Activated T-cell treated with anti-CD3 and anti-CD28 coated beads for 4 hours (primary cell): ENCODE measurements around the gene TMEM150B.
A peak's percentile ranks its signal among the peaks of the same experiment; 100 is the strongest.

Experiments
- DNase-seq: peaks from one replicate; pipeline ENCODE4 v3.0.0-alpha.2; 2020

The TMEM150B gene

DNA sequence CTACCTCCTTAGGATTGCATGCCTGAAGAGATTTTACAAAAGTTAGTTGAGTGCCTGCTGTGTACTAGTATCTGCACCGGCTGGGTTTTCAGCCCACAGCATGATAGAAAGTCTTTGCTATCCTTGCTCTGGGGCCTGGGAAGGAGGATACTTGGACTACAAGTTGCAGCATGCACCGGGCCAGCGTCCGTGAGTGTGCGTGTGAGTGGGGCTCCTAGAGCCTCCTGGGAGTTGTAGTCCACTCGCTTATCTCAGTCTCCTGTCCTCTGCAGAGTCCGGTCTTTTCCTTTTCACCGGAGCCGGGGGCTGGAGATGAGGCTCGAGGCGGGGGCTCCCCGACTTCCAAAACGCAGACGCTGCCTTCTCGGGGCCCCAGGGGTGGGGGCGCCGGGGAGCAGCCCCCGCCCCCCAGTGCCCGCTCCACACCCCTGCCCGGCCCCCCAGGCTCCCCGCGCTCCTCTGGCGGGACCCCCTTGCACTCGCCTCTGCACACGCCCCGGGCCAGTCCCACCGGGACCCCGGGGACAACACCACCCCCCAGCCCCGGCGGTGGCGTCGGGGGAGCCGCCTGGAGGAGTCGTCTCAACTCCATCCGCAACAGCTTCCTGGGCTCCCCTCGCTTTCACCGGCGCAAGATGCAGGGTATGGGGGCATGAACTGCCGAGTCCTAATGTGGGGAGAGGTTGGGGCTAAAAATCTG, 20.7 kb downstream of the TMEM150B start:
- no peak for DNase-seq

- no peak for DNase-seq
These were observed 21.7 kb downstream of the TMEM150B start for GRCh38 chr19:55303477-55303876.

GRCh38 chr19:55302318-55302703, 22.8 kb downstream of the TMEM150B start:
- DNase-seq: no peak

- peak; percentile 95 for DNase-seq
These were observed 23.5 kb downstream of the TMEM150B start for GRCh38 chr19:55301459-55302317.

GRCh38 chr19:55300886-55301458, 24.2 kb downstream of the TMEM150B start:
- DNase-seq: no peak

- DNase-seq: no peak
These were observed 25.1 kb downstream of the TMEM150B start for GRCh38 chr19:55299991-55300390.

- no peak for DNase-seq
These were observed 27.9 kb downstream of the TMEM150B start for GRCh38 chr19:55297267-55297666.

GRCh38 chr19:55289117-55289796, 35.9 kb downstream of the TMEM150B start:
- no peak for DNase-seq

DNA sequence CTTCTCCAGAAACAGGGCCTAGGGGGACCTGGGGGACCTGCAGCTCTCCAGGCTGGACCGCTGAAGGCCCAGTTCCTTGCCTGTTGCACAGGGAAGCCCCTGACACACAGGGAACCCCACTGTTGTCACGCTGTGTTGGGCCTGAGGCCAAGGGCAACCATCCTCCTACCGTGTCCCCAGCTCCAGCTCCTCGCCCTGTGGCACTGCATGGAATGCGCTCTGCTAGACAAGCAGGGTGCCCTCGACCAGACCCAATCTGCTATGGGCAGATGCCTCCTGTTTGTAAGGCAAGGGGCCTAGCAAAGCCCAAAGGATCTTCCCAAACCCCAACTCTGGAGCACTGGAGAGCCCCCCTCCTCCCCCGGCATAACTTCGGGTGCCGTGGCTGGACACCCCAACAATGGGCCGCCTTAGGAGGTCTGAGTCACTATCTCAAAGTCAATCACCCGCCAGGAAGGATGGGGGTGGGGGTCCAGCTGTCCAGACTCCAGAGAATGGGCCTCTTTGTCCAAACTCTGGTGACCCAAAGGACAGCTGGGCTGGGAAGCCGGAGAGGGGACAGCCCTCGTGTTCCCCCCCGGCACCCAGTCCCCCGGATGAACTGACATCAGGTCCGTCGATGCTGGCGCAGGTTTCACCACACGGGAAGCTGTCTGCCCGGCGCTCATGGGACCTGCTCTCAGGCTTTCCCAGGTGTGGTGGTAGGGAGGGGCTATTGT, 37.6 kb downstream of the TMEM150B start:
- DNase-seq: no peak

GRCh38 chr19:55285229-55285890, 39.8 kb downstream of the TMEM150B start:
- no peak for DNase-seq

DNA sequence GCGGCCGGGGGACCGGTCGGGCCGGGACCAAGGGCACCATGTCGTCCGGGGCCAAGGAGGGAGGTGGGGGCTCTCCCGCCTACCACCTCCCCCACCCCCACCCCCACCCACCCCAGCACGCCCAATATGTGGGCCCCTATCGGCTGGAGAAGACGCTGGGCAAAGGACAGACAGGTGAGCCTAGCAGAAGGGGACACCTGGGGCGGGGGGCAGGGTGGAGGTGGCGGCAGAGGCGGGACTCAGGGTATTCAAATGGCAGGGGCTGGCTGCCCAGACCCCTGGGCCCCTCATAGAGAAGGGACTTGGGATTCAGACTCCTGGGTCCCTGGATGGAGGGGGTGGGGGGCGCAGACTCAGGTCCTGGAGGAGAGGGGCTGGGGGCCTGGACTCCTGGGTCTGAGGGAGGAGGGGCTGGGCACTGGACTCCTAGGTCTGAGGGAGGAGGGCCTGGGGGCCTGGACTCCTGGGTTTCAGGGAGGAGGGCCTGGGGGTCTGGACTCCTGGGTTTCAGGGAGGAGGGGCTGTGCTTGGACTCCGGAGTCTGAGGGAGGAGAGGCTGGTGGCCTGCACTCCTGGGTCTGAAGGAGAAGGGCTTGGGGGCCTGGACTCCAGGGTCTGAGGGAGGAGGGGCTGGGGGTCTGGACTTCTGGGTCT, 40.6 kb downstream of the TMEM150B start:
- no peak for DNase-seq

- DNase-seq: peak; percentile 45
These were observed 41.4 kb downstream of the TMEM150B start, which contains the start of gene BRSK1 for GRCh38 chr19:55283548-55284377. Gene BRSK1, plus strand, starts transcription at chr19:55283997. Its CDS starts 446 bp downstream, at chr19:55284443.

DNA sequence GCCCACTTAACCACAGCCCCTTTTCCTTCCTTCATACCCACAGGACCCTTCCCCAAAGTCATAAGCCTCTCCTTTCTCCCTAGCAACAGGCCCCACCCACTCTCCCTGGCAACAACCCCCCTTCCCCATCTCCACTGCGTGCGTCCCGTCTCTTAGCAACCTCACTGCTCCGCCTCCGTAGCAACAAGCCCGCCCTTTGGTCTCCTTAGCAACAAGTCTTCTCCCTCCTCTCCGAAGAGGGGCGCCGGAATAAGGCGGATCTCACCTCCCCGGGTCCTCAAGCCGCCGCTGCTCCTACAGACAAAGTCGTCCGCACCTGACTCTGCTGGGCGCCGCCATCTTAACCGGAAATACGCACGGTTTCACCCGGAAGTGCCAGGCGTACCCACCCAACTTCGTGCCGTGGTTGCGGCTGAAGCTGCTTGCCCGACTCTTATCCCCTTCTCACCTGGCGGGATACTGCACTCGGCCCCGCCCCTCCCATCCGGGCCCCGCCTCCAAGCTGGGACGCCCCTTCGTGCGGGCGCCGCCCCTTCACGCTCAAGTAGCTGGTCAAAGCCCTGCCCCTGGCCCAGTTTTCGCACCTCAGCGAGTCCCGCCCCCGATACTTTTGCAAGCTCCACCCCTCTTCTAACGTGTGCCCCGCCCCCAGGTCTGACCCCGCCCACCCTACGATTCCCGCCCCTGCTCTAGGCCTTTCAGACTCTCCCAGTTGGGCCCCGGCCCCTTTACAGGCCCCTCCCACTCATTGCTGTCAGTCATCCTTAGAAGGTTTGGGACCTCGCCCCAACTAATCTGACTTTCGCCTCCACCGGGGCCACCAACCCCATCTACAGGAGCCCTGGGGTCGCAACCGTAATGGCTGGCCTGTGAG, 45.1 kb downstream of the TMEM150B start, which contains the start of gene HSPBP1:
Gene HSPBP1, minus strand, starts transcription at position 341 of the 874 bp plus-strand sequence. CDS start 502 bp downstream, outside the sequence.
- DNase-seq: peak; percentile 89

DNA sequence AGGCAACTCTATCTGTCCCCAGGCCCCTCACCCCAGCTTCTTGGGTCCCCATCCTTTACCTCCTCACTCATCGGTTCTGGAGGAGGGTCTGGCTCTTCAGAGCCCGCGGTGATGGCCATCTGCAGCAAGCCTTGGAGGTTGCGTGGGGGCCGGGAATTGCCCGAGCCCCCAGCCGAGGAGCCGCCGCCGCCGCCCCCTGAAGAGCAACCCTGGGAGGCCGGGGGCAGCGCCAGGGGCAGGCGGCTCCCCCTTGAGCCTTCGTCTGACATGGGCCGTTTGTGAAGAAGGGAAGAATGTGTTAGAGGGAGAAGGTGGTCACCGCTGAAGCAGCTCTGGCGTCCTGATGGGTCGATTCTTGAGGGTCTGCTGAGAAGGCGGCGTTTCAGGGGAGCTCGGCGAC, 45.8 kb downstream of the TMEM150B start:
- DNase-seq: no peak

- no peak for DNase-seq
These were observed 46.6 kb downstream of the TMEM150B start for GRCh38 chr19:55278391-55279135.

GRCh38 chr19:55277494-55277893, 47.6 kb downstream of the TMEM150B start:
- DNase-seq: no peak

DNA sequence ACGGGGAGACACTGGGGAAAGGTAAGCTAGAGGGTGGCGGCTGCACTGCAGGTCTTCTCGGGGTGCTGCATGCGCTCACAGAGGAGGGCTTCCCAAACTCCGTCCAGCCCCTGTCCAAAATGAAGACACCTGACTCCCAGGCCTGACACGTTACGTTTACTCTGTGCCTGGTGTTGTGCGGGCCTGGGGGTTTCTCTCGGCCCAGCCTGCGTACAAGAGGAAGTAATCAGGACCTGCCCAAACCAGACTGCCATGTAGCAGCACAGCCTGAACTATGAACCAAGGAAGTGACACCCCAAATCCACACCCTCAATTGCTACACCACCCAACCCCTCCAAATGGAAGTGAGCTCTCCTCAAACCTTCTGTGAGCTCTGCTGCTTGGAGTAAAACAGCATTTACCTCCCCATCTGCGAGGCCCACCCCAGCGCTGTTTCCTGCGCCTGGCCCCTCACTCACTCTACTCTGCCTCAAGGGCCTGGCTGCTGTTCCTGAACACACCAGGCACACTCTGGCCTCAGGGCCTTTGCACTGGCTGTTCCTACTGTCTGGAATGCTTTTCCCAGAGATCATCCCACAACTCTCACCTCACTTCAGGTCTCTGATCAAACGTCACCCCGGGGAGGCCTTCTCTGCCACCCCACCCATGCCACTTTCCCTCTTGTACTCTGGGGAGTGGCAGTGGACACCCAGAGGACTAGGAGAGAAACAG, 48.3 kb downstream of the TMEM150B start:
- no peak for DNase-seq
